Kidney glomerular epithelial cell (primary cell): Measurements from ENCODE around the gene MYH9.
"Not testable (repeated sequence)": the region's sequence is repeated elsewhere in the genome, so short reads cannot be mapped to it uniquely, and the experiment has no call there.

ENCODE experiments used
- DNase-seq: peaks from one replicate; lab custom pipeline; 2025; lab: John Stamatoyannopoulos, UW

The MYH9 gene

DNA sequence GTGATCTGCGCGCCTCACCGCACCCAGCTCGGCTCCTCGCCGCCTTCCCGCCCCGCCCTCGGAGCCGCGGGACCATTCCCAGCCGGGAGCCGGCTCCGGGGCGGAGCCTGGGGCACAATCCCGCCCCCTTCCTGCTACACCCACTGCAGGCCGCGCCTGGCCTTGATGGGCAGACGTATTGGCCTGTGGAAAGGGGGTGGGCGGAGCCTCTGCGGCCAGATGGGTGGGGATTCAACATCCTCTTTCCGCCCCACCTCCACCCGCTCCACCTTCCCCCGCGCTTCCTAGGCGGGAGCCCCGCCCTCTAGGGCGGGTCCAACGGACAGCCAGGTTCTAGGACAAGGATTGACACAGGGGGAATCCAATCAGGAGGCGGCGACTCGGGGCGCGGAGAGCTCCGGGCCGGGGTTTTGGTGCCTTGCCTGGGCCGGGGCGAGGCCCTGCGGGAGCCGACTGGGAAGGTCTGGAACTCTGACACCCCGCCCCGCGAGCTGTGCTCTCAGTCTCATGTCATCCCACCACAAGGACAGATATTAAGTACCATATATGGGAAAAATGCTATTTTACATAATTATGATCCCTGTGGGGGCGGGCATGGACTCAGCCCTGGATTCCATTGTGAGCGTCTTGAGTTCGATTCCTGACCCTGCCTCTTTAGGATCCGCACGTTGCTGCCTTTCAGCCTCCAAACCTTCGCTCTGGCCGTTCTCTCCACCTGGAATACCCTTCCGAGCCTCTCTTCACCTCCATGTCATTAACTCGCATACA lies at the start of gene MYH9:
Gene MYH9 (minus strand): TSS at position 9 of the 768 bp plus-strand sequence. CDS start 38,731 bp downstream, outside the sequence.
- peak; percentile 100 for DNase-seq

DNA sequence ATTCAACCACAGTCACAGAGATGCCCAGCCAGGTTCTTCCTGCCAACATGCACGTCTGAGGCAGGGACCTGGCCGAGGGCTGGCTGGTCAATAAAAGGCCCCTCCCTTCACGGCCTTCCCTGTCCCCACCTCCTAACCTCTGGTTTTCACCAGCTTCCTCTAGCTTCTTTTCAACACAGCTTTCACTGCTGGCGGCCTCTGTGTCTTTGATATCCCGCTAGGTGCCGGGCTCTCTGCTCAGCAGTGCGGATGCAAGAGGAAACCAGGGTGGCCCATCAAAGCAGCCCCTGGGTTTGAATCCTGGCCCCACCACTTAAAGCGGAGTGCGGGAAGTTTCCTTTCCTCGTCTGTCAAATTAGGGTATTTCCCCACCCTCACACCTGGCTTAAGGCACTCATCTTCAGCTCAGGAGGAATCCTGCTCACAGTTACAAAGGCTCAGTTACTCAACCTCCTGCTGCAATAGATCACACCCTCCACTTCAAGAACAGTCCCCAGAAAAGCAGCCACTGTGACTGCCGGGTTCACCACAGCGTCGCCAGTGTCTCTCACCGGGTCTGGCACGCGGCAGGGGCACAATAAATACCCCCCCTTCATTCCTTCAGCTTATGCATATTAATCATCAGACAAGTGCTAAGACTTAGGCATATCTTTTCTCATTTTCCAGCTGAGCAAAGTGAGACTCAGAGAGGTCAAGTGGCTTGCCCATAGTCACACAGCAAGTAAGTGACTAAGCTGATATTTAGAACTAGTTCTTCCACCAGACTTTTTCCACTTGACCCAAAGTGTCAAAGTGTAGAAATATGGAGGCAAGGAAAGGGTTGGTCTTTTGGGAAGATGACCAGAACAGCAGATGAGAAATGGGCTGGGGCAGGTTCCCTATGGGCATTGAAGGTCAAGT lies 48.0 kb upstream of the MYH9 start:
- no peak for DNase-seq

DNA sequence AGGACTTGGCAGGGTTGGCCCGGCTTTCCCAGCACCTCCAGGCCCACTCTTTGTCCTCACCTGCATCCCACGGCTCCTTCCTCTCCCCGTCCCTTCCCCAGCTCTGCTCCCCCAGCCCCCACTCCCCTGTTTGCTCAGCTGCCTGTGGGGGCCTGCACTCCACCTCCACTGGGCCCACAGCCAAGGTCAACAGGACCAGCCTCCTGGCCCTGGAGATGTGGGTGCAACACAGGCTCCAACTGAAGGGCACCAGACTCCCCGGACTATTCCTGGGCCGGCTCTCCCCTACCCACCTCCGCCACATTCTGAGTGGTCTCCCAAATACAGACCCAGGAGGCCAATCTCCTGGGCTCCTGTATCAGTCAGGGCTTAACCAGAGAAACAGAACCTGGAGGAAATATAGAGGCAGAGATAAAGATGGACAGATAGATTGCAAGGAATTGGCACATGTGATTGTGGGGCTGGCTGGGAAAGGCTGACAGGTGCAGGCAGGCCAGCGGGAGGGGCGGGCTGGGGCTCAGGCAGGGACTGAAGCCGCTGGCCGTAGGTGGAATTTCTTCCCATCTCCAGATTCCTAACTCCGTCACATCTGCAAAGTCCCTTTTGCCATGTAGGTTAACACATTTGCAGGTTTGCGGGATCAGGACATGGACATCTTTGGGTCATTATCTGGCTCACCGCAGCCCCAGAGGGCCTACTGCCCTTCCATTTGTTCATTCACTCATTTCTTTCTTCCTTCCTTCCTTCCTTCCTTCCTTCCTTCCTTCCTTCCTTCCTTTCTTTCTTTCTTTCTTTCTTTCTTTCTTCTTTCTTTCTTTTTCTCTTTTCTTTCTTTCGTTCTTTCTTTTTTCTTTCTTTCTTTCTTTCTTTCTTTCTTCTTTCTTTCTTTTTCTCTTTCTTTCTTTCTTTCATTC lies 45.8 kb upstream of the MYH9 start:
- DNase-seq, result no peak

DNA sequence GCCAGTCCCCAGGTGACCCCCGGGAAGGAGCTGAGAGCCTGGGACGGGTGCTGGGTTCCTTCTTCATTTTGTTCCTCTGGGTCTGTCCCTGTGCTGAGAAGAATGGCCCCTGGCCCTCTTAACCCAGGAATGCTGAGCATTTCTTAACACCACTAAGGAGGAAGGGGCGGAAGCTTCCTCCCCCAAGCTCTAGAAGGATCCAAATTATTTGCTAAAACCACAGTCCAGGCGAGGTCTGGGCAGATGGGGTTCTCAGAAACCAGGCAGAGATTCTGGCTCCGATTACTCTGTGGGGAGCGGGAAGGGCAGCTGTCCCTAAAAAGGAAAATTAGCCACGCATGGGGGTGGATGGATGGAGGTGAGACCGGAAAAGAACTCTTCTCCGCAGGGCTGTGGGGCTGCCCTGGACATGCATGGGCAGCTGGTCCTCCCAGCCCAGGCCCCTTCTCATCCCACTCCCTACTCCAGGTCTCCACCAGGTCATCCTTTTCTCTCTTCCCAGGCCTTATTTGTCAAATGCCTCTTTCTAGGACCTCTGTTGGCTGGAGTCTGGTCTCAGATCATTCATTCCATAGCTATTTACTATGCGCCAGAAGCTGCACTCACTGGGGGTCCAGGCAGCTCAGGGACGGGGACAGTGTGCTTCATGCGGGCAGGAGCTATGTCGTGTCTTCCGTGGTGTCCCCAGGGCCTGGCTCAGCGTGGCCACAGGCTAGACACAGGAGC lies 45.0 kb upstream of the MYH9 start:
- DNase-seq, result no peak

DNA sequence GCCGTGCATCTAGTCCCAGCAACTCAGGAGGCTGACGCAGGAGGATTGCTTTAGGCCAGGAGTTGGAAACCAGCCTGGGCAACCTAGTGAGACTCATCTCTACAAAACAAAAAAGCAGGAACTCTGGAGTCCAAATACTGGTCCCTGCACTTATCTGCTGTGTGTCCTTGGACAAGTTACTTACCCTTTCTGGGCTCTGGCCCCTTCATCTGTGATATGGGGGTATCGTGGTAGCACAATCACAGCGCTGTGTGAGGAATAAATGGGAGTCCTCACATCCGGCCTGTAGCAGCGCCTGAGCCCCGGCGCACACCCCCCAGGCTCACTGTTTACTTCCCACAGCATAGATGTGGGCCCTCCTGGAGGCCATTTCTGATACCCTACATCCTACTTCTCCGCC lies 44.2 kb upstream of the MYH9 start:
- DNase-seq, result no peak

GRCh38 chr22:36430863-36431262 lies 43.1 kb upstream of the MYH9 start:
- DNase-seq, result no peak

- not testable (repeated sequence) for DNase-seq
These were observed 40.2 kb upstream of the MYH9 start for GRCh38 chr22:36427952-36428351.

DNA sequence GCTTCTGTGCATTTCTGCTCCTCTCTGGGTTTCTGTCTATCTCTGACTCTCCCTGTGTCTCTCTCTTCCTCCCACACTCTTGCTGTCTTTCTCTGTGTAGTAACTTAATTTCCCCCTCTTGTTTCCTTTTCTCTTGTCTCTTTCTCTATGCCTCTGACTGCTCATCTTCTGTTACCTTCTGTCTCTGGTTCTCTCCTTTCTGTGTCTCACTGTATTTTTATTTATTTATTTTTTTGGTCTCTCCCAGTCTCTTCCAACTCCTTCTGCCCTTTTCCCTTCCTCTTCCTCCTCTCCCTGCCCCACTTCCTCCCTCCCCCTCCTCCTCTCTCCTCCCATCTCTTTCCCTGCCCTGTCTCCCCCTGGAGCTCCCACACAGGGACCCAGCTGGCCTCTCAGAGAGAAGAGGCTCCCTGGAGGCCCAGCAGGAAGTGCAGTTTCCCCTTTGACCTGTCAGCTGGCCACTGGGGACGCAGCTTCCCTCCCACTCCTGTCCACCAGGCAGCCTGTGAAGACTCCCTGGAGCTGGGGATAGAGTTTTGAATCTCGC lies 38.3 kb upstream of the MYH9 start:
- no peak for DNase-seq

GRCh38 chr22:36424901-36425579 lies 37.3 kb upstream of the MYH9 start:
- no peak for DNase-seq

DNA sequence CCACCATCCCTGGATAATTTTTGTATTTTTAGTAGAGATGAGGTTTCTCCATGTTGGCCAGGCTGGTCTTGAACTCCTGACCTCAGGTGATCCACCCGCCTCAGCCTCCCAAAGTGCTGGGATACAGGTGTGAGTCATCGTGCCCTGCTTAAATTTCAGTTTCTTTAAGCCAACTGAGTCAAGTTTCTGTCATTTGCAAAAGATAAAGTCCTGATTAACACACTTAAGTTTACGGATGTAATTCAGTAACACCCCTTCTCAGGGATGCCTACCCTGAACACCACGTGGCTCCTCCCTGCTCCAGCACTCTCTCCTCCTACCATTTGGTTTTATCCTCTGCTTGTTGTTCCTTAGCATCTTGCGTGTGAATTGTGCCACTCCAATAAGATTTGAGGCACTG lies 36.7 kb upstream of the MYH9 start:
- not testable (repeated sequence) for DNase-seq

DNA sequence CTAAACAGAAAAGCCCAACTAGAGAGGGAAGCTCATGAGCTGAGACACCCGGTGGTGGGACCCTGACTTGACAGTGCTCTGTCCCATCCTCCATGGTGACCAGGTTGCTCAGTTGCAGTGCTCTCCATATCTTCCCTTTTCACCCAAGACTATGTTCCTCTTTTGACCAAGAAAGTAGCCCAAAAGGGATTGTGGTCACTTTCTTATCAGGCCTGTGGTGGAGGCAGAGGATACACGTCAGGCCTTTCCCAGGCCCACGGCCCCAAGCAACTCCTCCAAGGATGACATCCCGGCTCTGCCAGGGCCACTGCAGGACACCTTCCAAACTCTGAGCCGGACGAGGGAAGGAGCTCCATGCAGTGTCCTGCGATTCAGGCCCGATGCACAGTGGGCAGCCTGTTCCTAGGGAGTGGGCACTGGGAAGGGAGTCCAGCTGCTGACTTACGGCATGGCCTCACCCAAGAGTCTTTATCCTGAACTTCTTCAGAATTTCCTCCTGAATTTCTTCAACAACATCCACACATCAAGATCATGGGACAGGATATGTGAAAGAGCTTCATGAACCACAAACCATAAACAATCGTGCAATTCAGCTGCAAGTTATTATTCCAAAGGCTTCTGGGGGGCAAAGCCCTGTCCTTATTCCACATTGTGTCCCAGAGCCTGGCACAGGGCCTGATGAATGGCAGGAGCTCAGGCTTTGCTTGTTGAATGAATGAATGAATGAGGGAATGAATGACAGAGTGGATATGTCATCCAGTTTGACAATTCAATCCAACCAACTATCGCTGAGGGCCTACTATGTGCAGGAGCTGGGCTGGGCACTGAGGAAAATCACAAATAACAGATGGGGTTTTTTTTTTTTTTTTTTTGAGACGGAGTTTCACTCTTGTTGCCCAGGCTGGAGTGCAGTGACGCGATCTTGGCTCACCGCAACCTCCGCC lies 36.0 kb upstream of the MYH9 start:
- no peak for DNase-seq

DNA sequence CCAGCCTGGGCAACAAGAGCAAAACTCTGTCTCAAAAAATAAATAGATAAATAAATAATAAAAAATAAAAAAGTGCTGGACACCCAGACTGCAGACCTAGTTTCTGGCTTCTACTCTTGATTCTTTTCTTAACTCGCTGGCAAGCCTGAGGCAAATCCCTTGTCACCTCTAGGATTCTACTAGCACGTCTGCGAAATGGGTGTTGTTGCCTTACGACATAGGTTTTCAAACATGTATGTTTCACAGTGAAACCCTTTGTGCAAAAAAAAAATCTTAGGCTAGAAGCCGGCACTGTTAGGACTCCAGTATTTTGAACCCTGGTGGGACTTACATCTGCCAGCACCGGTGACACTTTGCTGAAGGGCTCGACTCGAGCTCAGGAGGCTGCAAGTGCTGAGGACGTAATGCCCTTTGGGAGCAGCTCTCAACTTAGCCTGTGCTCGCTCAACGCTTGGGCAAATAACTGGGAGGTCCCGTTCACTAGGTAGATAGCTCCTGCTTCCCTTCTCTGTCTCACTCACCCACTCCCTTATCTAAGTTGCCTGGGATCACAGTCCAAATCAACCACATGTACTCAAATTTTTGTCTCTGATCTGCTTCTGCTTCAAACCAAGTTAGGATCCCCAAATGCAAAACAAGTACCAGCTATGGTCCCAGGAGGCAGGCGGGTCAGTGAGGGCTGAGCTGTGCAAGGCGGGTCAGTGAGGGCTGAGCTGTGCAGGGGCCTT lies 34.7 kb upstream of the MYH9 start:
- DNase-seq, result no peak

- no peak for DNase-seq
These were observed 32.4 kb upstream of the MYH9 start for GRCh38 chr22:36419912-36420882.

DNA sequence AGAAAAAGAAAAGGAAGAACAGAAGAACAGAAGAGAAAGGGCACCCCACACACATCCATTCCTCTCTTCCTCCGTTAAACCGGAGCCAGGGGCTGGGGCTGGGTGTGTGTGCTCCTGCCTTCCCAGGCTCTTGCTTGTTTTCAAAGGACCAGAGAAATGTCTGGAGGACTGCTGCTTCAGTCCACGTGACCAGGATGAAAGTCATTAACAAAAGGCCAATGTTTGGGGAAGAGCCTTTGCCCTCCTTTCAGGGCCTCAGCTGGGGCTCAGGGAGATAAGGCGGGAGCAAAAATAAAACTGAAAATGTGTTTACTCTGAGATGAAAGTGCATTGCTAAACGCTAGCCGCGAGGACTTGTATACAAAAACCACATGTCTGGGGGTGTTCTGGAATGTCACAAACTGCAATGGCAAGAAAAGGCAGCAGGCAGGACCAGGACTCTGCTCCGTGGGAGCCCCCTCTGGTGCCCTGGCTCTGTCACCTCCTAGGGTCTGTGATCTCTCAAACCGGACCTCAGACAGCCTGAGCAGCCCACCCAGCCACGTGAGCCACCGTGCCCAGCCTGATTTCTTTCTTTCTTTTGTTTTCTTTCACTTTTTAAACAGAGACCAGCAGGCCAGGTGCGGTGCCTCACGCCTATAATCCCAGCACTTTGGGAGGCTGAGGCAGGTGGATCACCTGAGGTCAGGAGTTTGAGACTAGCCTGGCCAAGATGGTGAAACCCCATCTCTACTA lies 31.6 kb upstream of the MYH9 start:
- no peak for DNase-seq

DNA sequence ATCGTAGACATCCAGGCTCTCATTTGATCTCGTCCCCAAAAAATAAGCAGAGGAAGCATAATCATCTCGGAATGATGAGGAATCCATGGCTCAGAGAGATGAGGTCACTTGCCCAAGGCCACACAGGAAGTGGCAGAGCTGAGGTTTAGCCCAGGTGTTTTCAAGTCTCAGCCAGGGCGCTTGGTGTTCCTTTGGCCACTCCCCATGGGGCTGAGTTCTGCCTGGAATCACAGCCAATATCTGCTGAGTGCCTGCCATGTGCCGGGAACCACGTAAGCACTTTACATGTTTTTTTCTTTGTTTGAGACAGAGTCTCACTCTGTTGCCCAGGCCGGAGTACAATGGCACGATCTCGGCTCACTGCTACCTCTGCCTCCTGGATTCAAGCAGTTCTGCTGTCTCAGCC lies 29.5 kb upstream of the MYH9 start:
- DNase-seq, result no peak

DNA sequence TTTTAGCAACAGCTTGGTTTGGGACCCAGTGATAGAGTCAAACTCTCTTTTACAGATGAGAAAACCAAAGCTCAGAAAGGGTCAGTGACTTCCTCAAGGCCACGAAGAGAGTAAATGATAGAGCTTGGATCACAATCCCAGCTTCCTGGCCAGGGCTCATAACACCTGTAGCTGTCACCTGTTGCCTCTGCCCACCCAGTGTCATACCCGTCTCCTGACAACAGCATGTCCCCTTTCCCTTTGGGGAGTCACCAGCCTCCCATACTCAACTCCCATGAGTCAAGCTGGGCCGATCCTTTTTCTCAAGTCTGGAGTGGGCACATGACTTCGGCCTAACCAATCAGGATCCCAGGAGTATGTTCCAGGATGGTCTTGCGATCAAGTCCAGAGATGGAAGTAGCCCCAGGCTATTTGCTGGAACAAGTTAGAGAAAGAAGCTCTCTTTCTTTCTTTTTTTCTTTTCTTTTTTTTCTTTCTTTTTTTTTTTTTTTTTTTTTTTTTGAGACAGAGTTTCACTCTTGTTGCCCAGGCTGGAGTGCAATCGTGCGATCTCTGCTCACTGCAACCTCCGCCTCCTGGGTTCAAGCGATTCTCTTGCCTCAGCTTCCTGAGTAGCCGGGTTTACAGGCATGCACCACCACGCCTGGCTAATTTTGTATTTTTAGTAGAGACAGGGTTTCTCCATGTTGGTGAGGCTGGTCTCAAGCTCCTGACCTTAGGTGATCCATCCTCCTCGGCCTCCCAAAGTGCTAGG lies 27.8 kb upstream of the MYH9 start:
- DNase-seq, result no peak
